NK-92 (cell line): ENCODE measurements around the gene MYH9.
"Not testable (repeated sequence)": the region's sequence is repeated elsewhere in the genome, so short reads cannot be mapped to it uniquely, and the experiment has no call there.

Experiments
- DNase-seq: peaks from one replicate; lab custom pipeline; 2025; ENCODE audit not compliant: unreplicated experiment; lab: John Stamatoyannopoulos, UW

MYH9 gene

GRCh38 chr22:36280379-36280778 is 107.4 kb downstream of the MYH9 start:
- no peak for DNase-seq

GRCh38 chr22:36279219-36279666 is 108.5 kb downstream of the MYH9 start:
- DNase-seq = no peak

GRCh38 chr22:36277482-36278291 is 110.1 kb downstream of the MYH9 start:
- no peak for DNase-seq

- no peak for DNase-seq
Measured at GRCh38 chr22:36274531-36274930, 113.2 kb downstream of the MYH9 start.

- not testable (repeated sequence) for DNase-seq
Measured at GRCh38 chr22:36271951-36272350, 115.8 kb downstream of the MYH9 start.

GRCh38 chr22:36271231-36271630 is 116.5 kb downstream of the MYH9 start:
- not testable (repeated sequence) for DNase-seq

- DNase-seq = no peak
Measured at GRCh38 chr22:36267896-36268485, 119.8 kb downstream of the MYH9 start.

GRCh38 chr22:36267058-36267457 is 120.7 kb downstream of the MYH9 start:
- no peak for DNase-seq

GRCh38 chr22:36263886-36264664 is 123.7 kb downstream of the MYH9 start:
- not testable (repeated sequence) for DNase-seq

- DNase-seq = not testable (repeated sequence)
Measured at GRCh38 chr22:36263216-36263673, 124.5 kb downstream of the MYH9 start.

- DNase-seq = not testable (repeated sequence)
Measured at GRCh38 chr22:36262307-36262706, 125.5 kb downstream of the MYH9 start.

GRCh38 chr22:36261675-36262074 is 126.1 kb downstream of the MYH9 start:
- DNase-seq = not testable (repeated sequence)

GRCh38 chr22:36259615-36260300 is 128.0 kb downstream of the MYH9 start:
- no peak for DNase-seq

GRCh38 chr22:36258701-36259614 is 128.8 kb downstream of the MYH9 start:
- no peak for DNase-seq

- DNase-seq = no peak
Measured at GRCh38 chr22:36257948-36258670, 129.7 kb downstream of the MYH9 start.

- no peak for DNase-seq
Measured at GRCh38 chr22:36257308-36257707, 130.5 kb downstream of the MYH9 start.

GRCh38 chr22:36256478-36256877 is 131.3 kb downstream of the MYH9 start:
- DNase-seq = no peak

GRCh38 chr22:36255572-36255971 is 132.2 kb downstream of the MYH9 start:
- DNase-seq = not testable (repeated sequence)
